ENCODE results near the gene GGTLC2.
A peak's percentile ranks its signal among the peaks of the same experiment; 100 is the strongest.

Gene GGTLC2

GRCh38 chr22:22691716-22692701, 47.6 kb downstream of the GGTLC2 start:
- Histone ChIP-seq H3K27ac (ENCODE audit: low read depth, low read length) (peak overlapping the region; percentile 56), H3F3A (ENCODE audit: insufficient read depth) (peaks cover 4% of the 10 kb centered on the region; the same call in 1 of the 2 replicates), H3K4me2 (ENCODE audit: low read depth, low read length, poor library complexity, severe bottlenecking) (peak overlapping the region; percentile 35), H3K79me2 (ENCODE audit: insufficient read depth, low read length) (no peaks in the 10 kb centered on the region), H3K36me3 (ENCODE audit: low read length) (no peaks in the 10 kb centered on the region), H3K9me3 (ENCODE audit: insufficient read depth, low read length) (no peaks in the 10 kb centered on the region), H4K20me1 (ENCODE audit: low read depth, low read length) (no peaks in the 10 kb centered on the region), H3K4me3 (ENCODE audit: insufficient read depth, low read length, poor library complexity, severe bottlenecking) (no peak overlapping the region), H3K9ac (ENCODE audit: low read length) (no peak overlapping the region), H3K27me3 (ENCODE audit: low read length) (no peaks in the 10 kb centered on the region), H3K9me2 (replicated peaks; ENCODE audit: insufficient read depth, low read length) (no peaks in the 10 kb centered on the region), H2AFZ (ENCODE audit: low read depth, low read length, severe bottlenecking) (no peak overlapping the region)
- TF ChIP-seq CTCF (IDR thresholded peaks at IDR 0.05; ENCODE audit: insufficient read depth, low read length, poor library complexity, severe bottlenecking): no peak
- TF ChIP-seq EZH2phosphoT487 (conservative IDR thresholded peaks at IDR 0.05; ENCODE audit: low read length): no peak

- H3F3A ChIP-seq (ENCODE audit: insufficient read depth): peaks cover 4% of the 10 kb centered on the region; the same call in 1 of the 2 replicates
Observed at GRCh38 chr22:22692707-22693530, 48.5 kb downstream of the GGTLC2 start.

GRCh38 chr22:22693531-22693884, 49.1 kb downstream of the GGTLC2 start:
- H3K4me3 ChIP-seq (ENCODE audit: insufficient read depth, low read length, poor library complexity, severe bottlenecking): no peak overlapping the region
- H3K36me3 ChIP-seq (ENCODE audit: low read length): no peaks in the 10 kb centered on the region
- H3K9me3 ChIP-seq (ENCODE audit: insufficient read depth, low read length): no peaks in the 10 kb centered on the region
- no peak overlapping the region for H3K4me2 ChIP-seq (ENCODE audit: low read depth, low read length, poor library complexity, severe bottlenecking)
- no peaks in the 10 kb centered on the region for H3K9me2 ChIP-seq (replicated peaks; ENCODE audit: insufficient read depth, low read length)
- no peaks in the 10 kb centered on the region for H3K27me3 ChIP-seq (ENCODE audit: low read length)
- H2AFZ ChIP-seq (ENCODE audit: low read depth, low read length, severe bottlenecking): no peak overlapping the region
- H3K9ac ChIP-seq (ENCODE audit: low read length): no peak overlapping the region
- H4K20me1 ChIP-seq (ENCODE audit: low read depth, low read length): no peaks in the 10 kb centered on the region
- TF ChIP-seq CTCF (IDR thresholded peaks at IDR 0.05; ENCODE audit: insufficient read depth, low read length, poor library complexity, severe bottlenecking) (no peak), EZH2phosphoT487 (conservative IDR thresholded peaks at IDR 0.05; ENCODE audit: low read length) (no peak)
- H3K79me2 ChIP-seq (ENCODE audit: insufficient read depth, low read length): no peaks in the 10 kb centered on the region
- no peak overlapping the region for H3K27ac ChIP-seq (ENCODE audit: low read depth, low read length)
- peaks cover 4% of the 10 kb centered on the region; the same call in 1 of the 2 replicates for H3F3A ChIP-seq (ENCODE audit: insufficient read depth)

More at GRCh38 chr22:22692707-22693530, 48.5 kb downstream of the GGTLC2 start:
- Histone ChIP-seq H3K4me2 (ENCODE audit: low read depth, low read length, poor library complexity, severe bottlenecking) (peak overlapping the region; percentile 35), H3K27ac (ENCODE audit: low read depth, low read length) (peak overlapping the region; percentile 56), H2AFZ (ENCODE audit: low read depth, low read length, severe bottlenecking) (no peak overlapping the region), H3K9me2 (replicated peaks; ENCODE audit: insufficient read depth, low read length) (no peaks in the 10 kb centered on the region), H4K20me1 (ENCODE audit: low read depth, low read length) (no peaks in the 10 kb centered on the region), H3K9me3 (ENCODE audit: insufficient read depth, low read length) (no peaks in the 10 kb centered on the region), H3K27me3 (ENCODE audit: low read length) (no peaks in the 10 kb centered on the region), H3K79me2 (ENCODE audit: insufficient read depth, low read length) (no peaks in the 10 kb centered on the region), H3K36me3 (ENCODE audit: low read length) (no peaks in the 10 kb centered on the region), H3K9ac (ENCODE audit: low read length) (no peak overlapping the region), H3K4me3 (ENCODE audit: insufficient read depth, low read length, poor library complexity, severe bottlenecking) (no peak overlapping the region)
- TF ChIP-seq EZH2phosphoT487 (conservative IDR thresholded peaks at IDR 0.05; ENCODE audit: low read length) (no peak), CTCF (IDR thresholded peaks at IDR 0.05; ENCODE audit: insufficient read depth, low read length, poor library complexity, severe bottlenecking) (peak; percentile 79)

Measured in SU-DHL-6 (cell line).